Trophoblast cell (in vitro differentiated cells and primary cell): ENCODE measurements around the gene PAQR8.
A peak's percentile ranks its signal among the peaks of the same experiment; 100 is the strongest.

ENCODE experiments used
- DNase-seq, 2 donors: peaks; one replicate each; pipeline ENCODE4 v3.0.0-alpha.2; 2016
- H2AFZ ChIP-seq: 2 replicates; pipeline ENCODE4 v1.6.1; 2013; ENCODE audit warnings: low read length, moderate library complexity, mild to moderate bottlenecking; ENCODE audit not compliant: insufficient read depth, poor library complexity
- H2AK5ac ChIP-seq: 2 replicates; pipeline ENCODE4 v1.6.1; 2013; ENCODE audit warnings: mild to moderate bottlenecking, low read length
- H2BK120ac ChIP-seq: 2 replicates; pipeline ENCODE4 v1.6.1; 2013; ENCODE audit warnings: low read length, mild to moderate bottlenecking, moderate library complexity; ENCODE audit not compliant: insufficient read depth, poor library complexity
- H2BK12ac ChIP-seq: 2 replicates; pipeline ENCODE4 v1.6.1; 2013; ENCODE audit warnings: mild to moderate bottlenecking, low read length, moderate library complexity
- H2BK5ac ChIP-seq: 2 replicates; pipeline ENCODE4 v1.6.1; 2013; ENCODE audit warnings: low read length, low read depth, moderate library complexity, mild to moderate bottlenecking; ENCODE audit not compliant: poor library complexity
- H3K14ac ChIP-seq: 2 replicates; pipeline ENCODE4 v1.6.1; 2013; ENCODE audit warnings: mild to moderate bottlenecking, low read length
- H3K18ac ChIP-seq: 2 replicates; pipeline ENCODE4 v1.6.1; 2013; ENCODE audit warnings: mild to moderate bottlenecking, low read length
- H3K23ac ChIP-seq: 2 replicates; pipeline ENCODE4 v1.6.1; 2013; ENCODE audit warnings: low read length
- H3K27ac ChIP-seq: 2 replicates; pipeline ENCODE4 v1.5.1; 2013; ENCODE audit warnings: low read depth, mild to moderate bottlenecking, inconsistent platforms, low read length, moderate library complexity
- H3K27me3 ChIP-seq: 2 replicates; pipeline ENCODE4 v1.6.1; 2013; ENCODE audit warnings: inconsistent platforms, mild to moderate bottlenecking, low read length, moderate library complexity; ENCODE audit not compliant: insufficient read depth
- H3K36me3 ChIP-seq, 2 experiments: 1 replicate in 1 of 2; 2 replicates in 1 of 2; pipeline ENCODE4 v1.6.1; 2013; ENCODE audit warnings: low read length in 2 of 2, mild to moderate bottlenecking in 2 of 2, moderate library complexity in 1 of 2; ENCODE audit not compliant: insufficient read depth in 2 of 2, control insufficient read depth in 1 of 2
- H3K4ac ChIP-seq: 2 replicates; pipeline ENCODE4 v1.6.1; 2013; ENCODE audit warnings: low read depth, mild to moderate bottlenecking, low read length, moderate library complexity
- H3K4me1 ChIP-seq, 2 experiments: 1 replicate in 1 of 2; 2 replicates in 1 of 2; pipeline ENCODE4 v1.6.1; 2013; ENCODE audit warnings: low read length in 2 of 2, mild to moderate bottlenecking in 2 of 2, moderate library complexity in 1 of 2; ENCODE audit not compliant: insufficient read depth in 2 of 2, control insufficient read depth in 1 of 2
- H3K4me2 ChIP-seq: 2 replicates; pipeline ENCODE4 v1.6.1; 2013; ENCODE audit warnings: inconsistent platforms, mild to moderate bottlenecking, low read length, moderate library complexity
- H3K4me3 ChIP-seq: 2 replicates; pipeline ENCODE4 v1.5.1; 2013; ENCODE audit warnings: mild to moderate bottlenecking, low read depth, low read length, inconsistent platforms
- H3K79me1 ChIP-seq: one replicate; pipeline ENCODE4 v1.6.1; 2013; ENCODE audit warnings: low read length
- H3K79me2 ChIP-seq: 2 replicates; pipeline ENCODE4 v1.6.1; 2013; ENCODE audit warnings: low read length, mild to moderate bottlenecking; ENCODE audit not compliant: control insufficient read depth, insufficient read depth, poor library complexity
- H3K9ac ChIP-seq: 2 replicates; pipeline ENCODE4 v1.6.1; 2013; ENCODE audit warnings: mild to moderate bottlenecking, low read length
- H3K9me3 ChIP-seq: 2 replicates; pipeline ENCODE4 v1.6.1; 2013; ENCODE audit warnings: low read depth, mild to moderate bottlenecking, control low read depth, inconsistent platforms, low read length; ENCODE audit not compliant: insufficient read depth
- H4K12ac ChIP-seq: 2 replicates; pipeline ENCODE4 v1.6.1; 2013; ENCODE audit warnings: low read depth, mild to moderate bottlenecking, low read length, moderate library complexity
- H4K8ac ChIP-seq: 2 replicates; pipeline ENCODE4 v1.6.1; 2013; ENCODE audit warnings: low read depth, mild to moderate bottlenecking, low read length, moderate library complexity
- H4K91ac ChIP-seq: one replicate; pipeline ENCODE4 v1.6.1; 2013; ENCODE audit warnings: low read depth, mild to moderate bottlenecking, low read length, moderate library complexity
- WGBS: extraction: QIAGEN DNeasy Blood & Tissue Kit; methylation state at CpG from one replicate; pipeline ENCODE4 v1.1.7; 2013; ENCODE audit warnings: missing lambda C conversion rate; ENCODE audit not compliant: insufficient read length, insufficient coverage; ENCODE audit errors: extremely low coverage; 5-methylcytosine and 5-hydroxymethylcytosine counted together

PAQR8 gene

GRCh38 chr6:52359403-52359802 is 2.5 kb upstream of the PAQR8 start:
- Histone ChIP-seq H3K14ac (no peak overlapping the region), H3K18ac (no peak overlapping the region), H2AFZ (no peak overlapping the region), H3K4me2 (no peak overlapping the region), H3K23ac (no peak overlapping the region), H2BK12ac (peak overlapping the region; percentile 30), H3K79me2 (peaks cover 20% of the 10 kb centered on the region), H3K9me3 (no peaks in the 10 kb centered on the region), H2AK5ac (no peak overlapping the region), H2BK120ac (peak overlapping the region; percentile 75), H3K4me3 (no peak overlapping the region), H3K36me3 (no peaks in the 10 kb centered on the region), H4K8ac (no peak overlapping the region), H3K4me1 (peaks cover 11 to 12% of the 10 kb centered on the region in 2 experiments), H3K9ac (no peak overlapping the region), H4K91ac (no peak overlapping the region), H3K79me1 (peaks cover 30% of the 10 kb centered on the region), H2BK5ac (peak overlapping the region; percentile 86), H3K4ac (no peak overlapping the region), H4K12ac (no peak overlapping the region), H3K27me3 (no peaks in the 10 kb centered on the region), H3K27ac (peak overlapping the region; percentile 98)
- no peak for DNase-seq
- no CpG with 5 or more reads among the region's 1 CpG for WGBS

- peaks cover 21% of the 10 kb centered on the region for H3K79me2 ChIP-seq
- H3K4me2 ChIP-seq = peak overlapping the region; percentile 93
- H3K18ac ChIP-seq = no peak overlapping the region
- no peak for DNase-seq
- peak overlapping the region; percentile 98 for H3K27ac ChIP-seq
- no peaks in the 10 kb centered on the region for H3K27me3 ChIP-seq
- no peak overlapping the region for H2AFZ ChIP-seq
- WGBS = no CpG with 5 or more reads among the region's 3 CpGs
- H2AK5ac ChIP-seq = no peak overlapping the region
- H3K4me1 ChIP-seq = peaks cover 11 to 14% of the 10 kb centered on the region in 2 experiments
- H3K23ac ChIP-seq = no peak overlapping the region
- peak overlapping the region; percentile 81 for H3K4ac ChIP-seq
- H4K12ac ChIP-seq = no peak overlapping the region
- no peak overlapping the region for H3K9ac ChIP-seq
- peak overlapping the region; percentile 97 for H2BK12ac ChIP-seq
- H2BK5ac ChIP-seq = peak overlapping the region; percentile 99
- H4K8ac ChIP-seq = peak overlapping the region; percentile 84
- peaks cover 30% of the 10 kb centered on the region for H3K79me1 ChIP-seq
- H3K4me3 ChIP-seq = no peak overlapping the region
- peak overlapping the region; percentile 99 for H2BK120ac ChIP-seq
- no peak overlapping the region for H3K14ac ChIP-seq
- H3K9me3 ChIP-seq = no peaks in the 10 kb centered on the region
- H4K91ac ChIP-seq = peak overlapping the region; percentile 95
- no peaks in the 10 kb centered on the region for H3K36me3 ChIP-seq
These were observed 1.9 kb upstream of the PAQR8 start for GRCh38 chr6:52360028-52360427.

- Histone ChIP-seq H4K91ac (peak overlapping the region; percentile 95), H4K12ac (peak overlapping the region; percentile 90), H2BK5ac (peak overlapping the region; percentile 99), H3K4me1 (peaks cover 11 to 14% of the 10 kb centered on the region in 2 experiments), H3K79me1 (peaks cover 30% of the 10 kb centered on the region), H3K4ac (peak overlapping the region; percentile 81), H3K27ac (peak overlapping the region; percentile 98), H4K8ac (peak overlapping the region; percentile 84), H3K18ac (peak overlapping the region; percentile 92), H2BK12ac (peak overlapping the region; percentile 97), H2BK120ac (peak overlapping the region; percentile 99), H3K27me3 (no peaks in the 10 kb centered on the region), H2AFZ (no peak overlapping the region), H3K4me2 (peak overlapping the region; percentile 93), H3K4me3 (no peak overlapping the region), H3K9me3 (no peaks in the 10 kb centered on the region), H3K23ac (no peak overlapping the region), H3K9ac (no peak overlapping the region), H3K14ac (peak overlapping the region; percentile 89), H2AK5ac (peak overlapping the region; percentile 59), H3K79me2 (peaks cover 21% of the 10 kb centered on the region), H3K36me3 (no peaks in the 10 kb centered on the region)
- no CpG with 5 or more reads among the region's 11 CpGs for WGBS
- DNase-seq = peak in 1 of 2 donors; percentile 30
These were observed 1.1 kb upstream of the PAQR8 start for GRCh38 chr6:52360601-52361413.

GRCh38 chr6:52361414-52361944 is 472 bp upstream of the PAQR8 start:
- peak overlapping the region; percentile 89 for H2AK5ac ChIP-seq
- peak overlapping the region; percentile 94 for H3K14ac ChIP-seq
- H4K12ac ChIP-seq = peak overlapping the region; percentile 90
- H3K4me3 ChIP-seq = peak overlapping the region; percentile 76
- peak overlapping the region; percentile 93 for H3K18ac ChIP-seq
- peaks cover 11 to 14% of the 10 kb centered on the region in 2 experiments for H3K4me1 ChIP-seq
- peak overlapping the region; percentile 87 for H2BK12ac ChIP-seq
- peak overlapping the region; percentile 83 for H3K4ac ChIP-seq
- peaks cover 21% of the 10 kb centered on the region for H3K79me2 ChIP-seq
- H3K4me2 ChIP-seq = peak overlapping the region; percentile 93
- H4K91ac ChIP-seq = peak overlapping the region; percentile 99
- DNase-seq = peak in 1 of 2 donors; percentile 14
- H3K36me3 ChIP-seq = peaks cover 0 to 2% of the 10 kb centered on the region in 2 experiments
- H2BK120ac ChIP-seq = peak overlapping the region; percentile 95
- peak overlapping the region; percentile 98 for H2BK5ac ChIP-seq
- H4K8ac ChIP-seq = peak overlapping the region; percentile 81
- H3K9ac ChIP-seq = peak overlapping the region; percentile 83
- H3K27me3 ChIP-seq = no peaks in the 10 kb centered on the region
- H3K27ac ChIP-seq = peak overlapping the region; percentile 98
- no CpG with 5 or more reads among the region's 18 CpGs for WGBS
- H3K23ac ChIP-seq = no peak overlapping the region
- peaks cover 28% of the 10 kb centered on the region for H3K79me1 ChIP-seq
- H2AFZ ChIP-seq = peak overlapping the region; percentile 45
- H3K9me3 ChIP-seq = no peaks in the 10 kb centered on the region
